ENCODE results near the gene HEXIM1. TPM values are rescaled to one million over a fixed set of nuclear protein-coding genes. Genes with fewer than 3 reads are reported as not detected.
A peak's percentile ranks its signal among the peaks of the same experiment; 100 is the strongest.

Gene HEXIM1
- polyA plus RNA-seq, 3 donors = 44.6 to 46.6 (median 44.8) TPM

- DNase-seq = no peak
Measured at GRCh38 chr17:45168991-45169752, 20.9 kb downstream of the HEXIM1 start.

- no peak for DNase-seq
Measured at GRCh38 chr17:45170280-45170930, 22.1 kb downstream of the HEXIM1 start.

- no peak for DNase-seq
Measured at GRCh38 chr17:45170931-45171337, 22.7 kb downstream of the HEXIM1 start.

DNA sequence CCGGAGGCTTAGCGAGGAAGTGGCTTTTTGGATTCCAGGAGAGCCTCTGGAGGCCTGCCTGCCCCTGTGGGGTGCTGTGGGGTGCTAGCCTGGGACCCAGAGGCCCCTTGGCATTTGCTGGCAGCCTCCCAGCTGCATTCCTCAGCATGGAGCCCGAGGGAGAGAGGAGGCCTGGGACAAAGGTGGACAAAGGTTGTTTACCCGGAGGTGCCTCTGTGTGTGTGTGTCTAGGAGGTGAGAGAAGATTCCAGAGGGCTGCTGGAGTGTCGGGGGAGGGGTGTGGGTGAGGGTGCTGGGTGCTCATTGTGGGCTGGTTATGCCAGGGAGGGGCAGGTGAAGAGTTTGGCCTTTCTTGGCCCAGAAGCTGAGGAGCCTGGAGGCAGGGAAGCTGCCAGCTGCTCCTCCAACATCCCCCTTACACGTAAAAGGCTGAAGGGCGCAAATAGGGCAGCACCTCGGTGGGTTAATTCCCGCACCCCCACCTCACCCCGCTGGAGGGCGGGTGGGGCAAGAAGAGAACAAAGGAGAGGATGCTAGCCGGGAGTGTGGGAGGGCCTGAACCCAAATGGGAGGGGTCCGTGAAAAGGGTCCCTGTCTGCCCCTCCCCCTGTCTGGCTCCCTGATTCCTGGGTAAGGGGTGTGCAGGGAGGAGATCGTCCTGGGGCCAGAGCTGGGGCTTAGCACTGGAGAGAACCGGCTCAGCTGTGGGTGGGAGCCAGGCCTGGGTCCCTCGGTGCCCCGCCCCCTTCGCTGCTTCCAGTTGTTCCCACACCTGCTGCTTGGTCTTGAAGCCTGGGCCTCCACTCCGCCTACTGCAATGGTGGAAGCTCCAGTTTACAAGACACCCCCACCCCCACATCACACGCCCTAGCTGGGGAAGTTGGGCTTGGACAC is 23.3 kb downstream of the HEXIM1 start:
- DNase-seq = no peak

- no peak for DNase-seq
Measured at GRCh38 chr17:45172232-45172540, 23.9 kb downstream of the HEXIM1 start.

- DNase-seq = peak; percentile 85
Measured at GRCh38 chr17:45172541-45173286, 24.4 kb downstream of the HEXIM1 start.

DNA sequence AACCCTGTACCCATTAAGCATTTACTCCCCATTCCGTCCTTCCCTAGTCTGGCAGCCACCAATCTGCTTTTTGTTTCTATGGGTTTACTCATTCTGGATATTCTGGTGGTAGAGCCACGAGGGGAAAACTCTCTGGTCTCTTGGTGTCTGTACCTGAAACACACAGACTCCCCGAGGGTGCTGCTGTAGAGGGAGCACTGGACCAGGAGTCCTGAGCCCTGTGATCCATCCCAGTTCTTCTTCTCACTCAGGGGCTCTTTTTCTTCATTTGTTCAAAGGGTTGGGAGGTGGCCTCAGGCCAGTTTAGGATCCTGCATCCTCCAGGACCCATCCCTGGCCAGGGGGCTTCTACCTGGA is 27.5 kb downstream of the HEXIM1 start:
- DNase-seq = no peak

DNA sequence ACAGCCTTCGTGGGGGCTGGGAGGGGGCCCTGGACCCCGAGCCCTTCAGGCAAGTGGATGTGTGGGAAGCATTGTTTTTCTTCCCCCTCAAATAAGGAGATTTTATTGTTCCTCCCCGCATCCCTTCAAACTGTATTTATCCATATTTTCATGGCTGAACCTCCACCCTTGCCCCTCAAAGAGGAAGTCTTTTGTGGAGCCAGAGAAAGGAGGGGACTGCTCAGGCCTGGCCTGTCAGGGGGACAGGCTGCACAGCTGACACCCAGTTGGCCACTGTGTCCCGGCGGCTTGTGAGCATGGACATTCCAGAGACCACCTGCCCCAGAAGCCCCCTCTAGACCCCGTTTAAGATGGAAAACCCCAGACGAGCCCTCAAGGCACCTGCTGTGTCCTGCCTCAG is 29.3 kb downstream of the HEXIM1 start:
- DNase-seq = no peak

- DNase-seq = no peak
Measured at GRCh38 chr17:45184144-45184543, 35.9 kb downstream of the HEXIM1 start.

- no peak for DNase-seq
Measured at GRCh38 chr17:45186801-45187354, 38.6 kb downstream of the HEXIM1 start.

GRCh38 chr17:45189009-45189408 is 40.7 kb downstream of the HEXIM1 start:
- no peak for DNase-seq

- peak; percentile 28 for DNase-seq
Measured at GRCh38 chr17:45190503-45191255, 42.4 kb downstream of the HEXIM1 start.

DNA sequence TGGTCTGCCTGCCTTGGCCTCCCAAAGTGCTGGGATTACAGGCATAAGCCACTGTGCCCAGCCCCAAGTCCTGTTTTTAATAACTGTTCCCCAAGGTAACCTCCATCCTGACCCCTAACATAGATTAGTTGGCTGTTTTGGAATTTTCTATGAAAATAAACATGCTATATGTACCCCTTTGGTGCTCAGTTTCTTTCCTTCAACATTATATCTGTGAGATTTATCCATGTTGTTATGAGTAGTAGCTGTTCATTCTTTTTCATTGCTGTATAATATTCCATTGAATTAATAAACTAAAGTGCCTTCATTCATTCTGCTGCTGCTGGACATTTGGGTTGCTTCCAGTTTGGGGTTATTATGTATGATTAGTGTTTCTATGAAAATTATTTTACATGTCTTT is 47.1 kb downstream of the HEXIM1 start:
- no peak for DNase-seq

GRCh38 chr17:45197108-45197507 is 48.8 kb downstream of the HEXIM1 start:
- no peak for DNase-seq

GRCh38 chr17:45197555-45198334 is 49.5 kb downstream of the HEXIM1 start:
- peak; percentile 82 for DNase-seq

DNA sequence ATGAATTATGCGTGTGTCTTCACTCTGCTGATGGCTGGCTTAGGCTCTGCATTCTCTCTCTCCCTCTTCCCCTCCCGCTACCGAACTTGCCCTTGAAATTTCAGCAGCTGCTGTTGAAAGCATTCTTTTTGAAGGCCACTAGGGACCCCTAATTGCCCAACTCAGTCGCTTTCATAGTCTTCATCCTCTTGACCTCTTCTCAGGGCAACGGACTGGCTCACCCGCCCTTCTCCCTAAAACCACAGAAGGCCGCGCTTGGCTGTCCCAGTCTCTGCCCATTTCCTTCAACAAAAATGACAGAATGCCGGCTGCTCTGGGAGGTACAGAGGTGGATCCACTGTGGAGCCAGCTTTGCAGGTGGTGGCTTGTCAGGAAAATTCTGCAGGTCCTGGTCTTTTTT is 52.4 kb downstream of the HEXIM1 start:
- DNase-seq = no peak

- DNase-seq = no peak
Measured at GRCh38 chr17:45201457-45201856, 53.2 kb downstream of the HEXIM1 start.

All from renal pelvis (tissue), 4 donors.